Mesenchymal stem cell (in vitro differentiated cells and primary cell): ENCODE results near the gene BRSK2.
A peak's percentile ranks its signal among the peaks of the same experiment; 100 is the strongest.
"Not testable (repeated sequence)": the region's sequence is repeated elsewhere in the genome, so short reads cannot be mapped to it uniquely, and the experiment has no call there.

ENCODE experiments used
- DNase-seq: peaks from one replicate; pipeline ENCODE4 v3.0.0-alpha.2; 2013
- H2AFZ ChIP-seq: one replicate; pipeline ENCODE4 v1.6.1; 2013; ENCODE audit warnings: low read depth, mild to moderate bottlenecking, control low read depth, inconsistent platforms, low read length, moderate library complexity
- H2AK5ac ChIP-seq: 2 replicates; pipeline ENCODE4 v1.6.1; 2013; ENCODE audit warnings: low read length, moderate library complexity, mild to moderate bottlenecking, inconsistent platforms; ENCODE audit not compliant: severe bottlenecking
- H2BK120ac ChIP-seq: one replicate; pipeline ENCODE4 v1.6.1; 2013; ENCODE audit warnings: low read depth, mild to moderate bottlenecking, inconsistent platforms, low read length, moderate library complexity
- H2BK12ac ChIP-seq, 2 experiments: one replicate each; pipeline ENCODE4 v1.6.1; 2013; ENCODE audit warnings: inconsistent platforms in 2 of 2, low read length in 2 of 2, mild to moderate bottlenecking in 2 of 2, moderate library complexity in 2 of 2, control low read depth in 1 of 2
- H2BK15ac ChIP-seq: one replicate; pipeline ENCODE4 v1.6.1; 2013; ENCODE audit warnings: mild to moderate bottlenecking, low read depth, inconsistent platforms; ENCODE audit not compliant: poor library complexity, severe bottlenecking
- H2BK5ac ChIP-seq: 2 replicates; pipeline ENCODE4 v1.6.1; 2013; ENCODE audit warnings: low read depth, mild to moderate bottlenecking, low read length, control low read depth, inconsistent platforms; ENCODE audit not compliant: poor library complexity, severe bottlenecking
- H3K14ac ChIP-seq, 2 experiments: one replicate each; pipeline ENCODE4 v1.6.1; 2013; ENCODE audit warnings: inconsistent platforms in 2 of 2, low read length in 2 of 2, control low read depth in 1 of 2, mild to moderate bottlenecking in 1 of 2, moderate library complexity in 1 of 2
- H3K18ac ChIP-seq, 2 experiments: one replicate each; pipeline ENCODE4 v1.6.1; 2013; ENCODE audit warnings: inconsistent platforms in 2 of 2, low read length in 2 of 2, control low read depth in 1 of 2, low read depth in 1 of 2, mild to moderate bottlenecking in 1 of 2
- H3K23ac ChIP-seq, 2 experiments: one replicate each; pipeline ENCODE4 v1.6.1; 2013; ENCODE audit warnings: inconsistent platforms in 2 of 2, low read length in 2 of 2, mild to moderate bottlenecking in 2 of 2, moderate library complexity in 2 of 2, control low read depth in 1 of 2
- H3K27ac ChIP-seq: 2 replicates; pipeline ENCODE4 v1.5.1; 2013; ENCODE audit warnings: mild to moderate bottlenecking, moderate library complexity, low read length, control low read depth, inconsistent platforms; ENCODE audit not compliant: poor library complexity, severe bottlenecking
- H3K27me3 ChIP-seq, 2 experiments: 2 replicates each; pipeline versions ENCODE4 v1.6.1 to v1.7.0; 2013; ENCODE audit warnings: low read length in 2 of 2, mild to moderate bottlenecking in 2 of 2, moderate library complexity in 2 of 2, control low read depth in 1 of 2, inconsistent platforms in 1 of 2; ENCODE audit not compliant: control insufficient read depth in 1 of 2, insufficient read depth in 1 of 2
- H3K36me3 ChIP-seq, 2 experiments: 2 replicates each; pipeline versions ENCODE4 v1.6.1 to v1.7.0; 2013; ENCODE audit warnings: low read length in 2 of 2, control low read depth in 1 of 2, inconsistent platforms in 1 of 2, low read depth in 1 of 2, mild to moderate bottlenecking in 1 of 2; ENCODE audit not compliant: insufficient read depth in 2 of 2, control insufficient read depth in 1 of 2
- H3K4ac ChIP-seq, 2 experiments: one replicate each; pipeline ENCODE4 v1.6.1; 2013; ENCODE audit warnings: inconsistent platforms in 2 of 2, low read length in 2 of 2, mild to moderate bottlenecking in 2 of 2, moderate library complexity in 2 of 2, control low read depth in 1 of 2, low read depth in 1 of 2
- H3K4me1 ChIP-seq: 2 replicates; pipeline ENCODE4 v1.6.1; 2013; ENCODE audit warnings: low read depth, low read length, control low read depth; ENCODE audit not compliant: control insufficient read depth, insufficient read depth
- H3K4me2 ChIP-seq: 2 replicates; pipeline ENCODE4 v1.6.1; 2013; ENCODE audit warnings: low read length, mild to moderate bottlenecking, inconsistent platforms; ENCODE audit not compliant: poor library complexity, severe bottlenecking
- H3K4me3 ChIP-seq, 2 experiments: 2 replicates each; pipeline versions ENCODE4 v1.5.1 to v1.7.0; 2013; ENCODE audit warnings: low read length in 2 of 2, mild to moderate bottlenecking in 2 of 2, control low read depth in 1 of 2, low read depth in 1 of 2; ENCODE audit not compliant: insufficient read depth in 1 of 2
- H3K79me1 ChIP-seq: replicated peaks from 2 replicates; pipeline ENCODE4 v1.6.1; 2013; ENCODE audit warnings: mild to moderate bottlenecking, control low read depth, low read length, inconsistent platforms; ENCODE audit not compliant: poor library complexity, severe bottlenecking
- H3K9ac ChIP-seq: 2 replicates; pipeline ENCODE4 v1.7.0; 2013; ENCODE audit warnings: mild to moderate bottlenecking, low read length, moderate library complexity
- H3K9me3 ChIP-seq: 2 replicates; pipeline ENCODE4 v1.7.0; 2013; ENCODE audit warnings: mild to moderate bottlenecking, low read length; ENCODE audit not compliant: control insufficient read depth
- H4K8ac ChIP-seq: one replicate; pipeline ENCODE4 v1.6.1; 2013; ENCODE audit warnings: inconsistent platforms, mild to moderate bottlenecking, low read length, moderate library complexity
- H4K91ac ChIP-seq: one replicate; pipeline ENCODE4 v1.6.1; 2013; ENCODE audit warnings: mild to moderate bottlenecking, low read length, inconsistent platforms
- WGBS: methylation state at CpG from one replicate; pipeline ENCODE4 v1.1.7; 2013; ENCODE audit warnings: mixed read lengths; 5-methylcytosine and 5-hydroxymethylcytosine counted together

The BRSK2 gene

DNA sequence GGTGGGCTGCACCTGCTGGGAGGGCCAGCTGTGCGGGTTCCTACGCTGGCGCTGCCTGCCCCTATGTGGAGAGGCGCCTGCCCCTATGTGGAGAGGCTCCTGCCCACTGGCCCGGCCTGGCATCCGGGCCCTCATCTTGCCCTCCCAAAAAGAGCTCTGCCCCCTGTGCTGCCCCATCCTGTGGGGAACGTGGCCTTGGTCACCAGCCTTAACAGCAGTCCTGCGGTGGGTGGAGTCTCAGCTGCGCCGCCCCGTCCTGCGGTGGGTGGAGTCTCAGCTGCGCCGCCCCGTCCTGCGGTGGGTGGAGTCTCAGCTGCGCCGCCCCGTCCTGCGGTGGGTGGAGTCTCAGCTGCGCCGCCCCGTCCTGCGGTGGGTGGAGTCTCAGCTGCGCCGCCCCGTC lies 22.0 kb downstream of the BRSK2 start:
- not testable (repeated sequence) for H3K36me3 ChIP-seq, H2BK5ac ChIP-seq, H3K27ac ChIP-seq, H2AK5ac ChIP-seq, H3K14ac ChIP-seq, H2AFZ ChIP-seq, H3K4me1 ChIP-seq, H3K23ac ChIP-seq, H3K4ac ChIP-seq, H3K79me1 ChIP-seq, H3K9ac ChIP-seq, H3K4me3 ChIP-seq, H2BK15ac ChIP-seq, H3K18ac ChIP-seq, H4K8ac ChIP-seq, H3K9me3 ChIP-seq, H3K4me2 ChIP-seq, H2BK12ac ChIP-seq, DNase-seq, H2BK120ac ChIP-seq
- Histone ChIP-seq H3K27me3 (peaks cover 0 to 17% of the 10 kb centered on the region in 2 experiments), H4K91ac (peak overlapping the region; percentile 7)
- 94% methylated on average over 11 of the region's 27 CpGs for WGBS

DNA sequence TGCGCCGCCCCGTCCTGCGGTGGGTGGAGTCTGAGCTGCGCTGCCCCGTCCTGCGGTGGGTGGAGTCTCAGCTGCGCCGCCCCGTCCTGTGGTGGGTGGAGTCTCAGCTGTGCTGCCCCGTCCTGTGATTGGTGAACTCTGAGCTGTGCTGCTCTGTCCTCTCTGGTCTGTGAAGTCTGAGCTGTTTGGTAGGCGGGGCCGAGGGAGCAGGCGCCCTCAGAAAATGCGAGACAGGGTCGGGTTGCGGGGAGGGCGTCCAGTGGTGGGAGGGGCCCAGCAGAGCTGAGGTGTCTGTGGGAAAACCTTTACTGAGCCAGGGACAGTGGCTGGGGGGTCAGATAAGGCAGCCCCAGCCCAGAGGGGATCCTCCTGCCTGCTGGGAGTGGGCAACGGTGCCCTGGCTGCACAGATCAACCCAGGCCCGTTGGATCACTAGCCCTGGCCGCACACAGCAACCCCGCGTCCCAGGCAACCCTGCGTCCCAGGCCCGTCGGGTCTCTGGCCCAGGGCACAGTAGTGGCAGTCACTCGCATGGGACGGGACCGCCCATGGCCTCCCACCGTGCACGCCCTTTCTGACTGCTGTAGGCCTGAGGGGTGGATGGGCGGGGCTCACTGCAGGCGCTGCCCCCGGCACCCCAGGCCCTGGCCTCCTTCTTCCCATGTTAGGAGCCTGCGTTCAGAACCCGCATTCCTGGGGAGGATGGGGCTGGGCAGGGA lies 22.8 kb downstream of the BRSK2 start:
- Histone ChIP-seq H3K36me3 (no peaks in the 10 kb centered on the region), H2BK12ac (no peak overlapping the region), H3K27me3 (peaks cover 0 to 17% of the 10 kb centered on the region in 2 experiments), H3K18ac (no peak overlapping the region), H2AFZ (no peak overlapping the region), H3K4me1 (peaks cover 1% of the 10 kb centered on the region), H3K9me3 (peaks cover 10% of the 10 kb centered on the region), H2BK120ac (no peak overlapping the region), H4K8ac (no peak overlapping the region), H3K27ac (no peak overlapping the region), H4K91ac (no peak overlapping the region), H3K9ac (no peak overlapping the region), H3K4ac (no peak overlapping the region), H3K23ac (no peak overlapping the region), H3K79me1 (no peaks in the 10 kb centered on the region), H2BK15ac (no peak overlapping the region), H2BK5ac (no peak overlapping the region), H2AK5ac (no peak overlapping the region), H3K4me2 (no peak overlapping the region), H3K14ac (no peak overlapping the region), H3K4me3 (no peak overlapping the region)
- WGBS: 93% methylated on average over 26 of the region's 36 CpGs
- no peak for DNase-seq

- no peak overlapping the region for H3K4me3 ChIP-seq
- no peak overlapping the region for H3K27ac ChIP-seq
- no peak overlapping the region for H3K4me2 ChIP-seq
- no peak overlapping the region for H2BK12ac ChIP-seq
- H2BK5ac ChIP-seq: no peak overlapping the region
- no peaks in the 10 kb centered on the region for H3K4me1 ChIP-seq
- H3K36me3 ChIP-seq: no peaks in the 10 kb centered on the region
- no peak overlapping the region for H3K18ac ChIP-seq
- no peak overlapping the region for H2BK15ac ChIP-seq
- no peaks in the 10 kb centered on the region for H3K79me1 ChIP-seq
- WGBS: 91% methylated on average over 22 of the region's 22 CpGs
- no peak overlapping the region for H3K14ac ChIP-seq
- no peak overlapping the region for H2BK120ac ChIP-seq
- H3K27me3 ChIP-seq: peaks cover 0 to 8% of the 10 kb centered on the region in 2 experiments
- peaks cover 11% of the 10 kb centered on the region for H3K9me3 ChIP-seq
- no peak overlapping the region for H4K8ac ChIP-seq
- H4K91ac ChIP-seq: no peak overlapping the region
- no peak overlapping the region for H3K9ac ChIP-seq
- no peak for DNase-seq
- no peak overlapping the region for H3K4ac ChIP-seq
- H3K23ac ChIP-seq: no peak overlapping the region
- H2AK5ac ChIP-seq: no peak overlapping the region
- H2AFZ ChIP-seq: no peak overlapping the region
These were observed 24.9 kb downstream of the BRSK2 start for GRCh38 chr11:1414650-1415049.

DNA sequence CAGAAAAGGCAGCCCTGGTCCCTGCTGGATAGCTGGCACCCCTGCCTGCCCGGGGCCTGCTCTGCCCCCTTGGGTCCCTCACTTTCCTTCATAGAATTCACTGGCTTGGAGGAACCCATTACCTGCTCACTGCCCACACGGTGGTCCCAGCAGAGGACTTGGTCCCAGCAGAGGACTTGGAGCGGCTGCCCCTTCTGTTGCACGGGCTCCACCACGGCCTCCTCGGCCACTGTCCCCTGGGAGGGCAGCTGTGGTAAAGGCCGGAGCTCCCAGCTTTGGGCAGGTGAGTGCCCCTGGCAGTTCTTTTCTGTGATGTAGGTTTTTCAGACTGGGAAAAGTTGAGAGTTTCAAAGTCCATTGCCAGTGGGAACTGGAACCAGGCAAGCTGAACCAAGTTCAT lies 25.9 kb downstream of the BRSK2 start:
- Histone ChIP-seq H2AFZ (no peak overlapping the region), H3K27ac (no peak overlapping the region), H3K36me3 (no peaks in the 10 kb centered on the region), H3K9ac (no peak overlapping the region), H2BK120ac (no peak overlapping the region), H4K8ac (no peak overlapping the region), H3K79me1 (no peaks in the 10 kb centered on the region), H3K4ac (no peak overlapping the region), H3K14ac (no peak overlapping the region), H3K9me3 (peaks cover 15% of the 10 kb centered on the region), H3K23ac (no peak overlapping the region), H3K27me3 (peaks cover 0 to 4% of the 10 kb centered on the region in 2 experiments), H3K18ac (no peak overlapping the region), H3K4me2 (no peak overlapping the region), H4K91ac (no peak overlapping the region), H2BK12ac (no peak overlapping the region), H2AK5ac (no peak overlapping the region), H3K4me1 (no peaks in the 10 kb centered on the region), H3K4me3 (no peak overlapping the region), H2BK15ac (peak overlapping the region; percentile 69), H2BK5ac (no peak overlapping the region)
- DNase-seq: no peak
- 82% methylated on average over 7 of the region's 7 CpGs for WGBS
